CD4-positive, alpha-beta T cell treated with Interleukin-12 subunit alpha and Interleukin-12 subunit beta, for 1 hour (primary cell): ENCODE measurements around the gene FGF5.
A peak's percentile ranks its signal among the peaks of the same experiment; 100 is the strongest.
"Not testable (repeated sequence)": the region's sequence is repeated elsewhere in the genome, so short reads cannot be mapped to it uniquely, and the experiment has no call there.

Source experiments
- DNase-seq: peaks from one replicate; pipeline ENCODE4 v3.0.0-alpha.2; 2020

FGF5 gene

DNA sequence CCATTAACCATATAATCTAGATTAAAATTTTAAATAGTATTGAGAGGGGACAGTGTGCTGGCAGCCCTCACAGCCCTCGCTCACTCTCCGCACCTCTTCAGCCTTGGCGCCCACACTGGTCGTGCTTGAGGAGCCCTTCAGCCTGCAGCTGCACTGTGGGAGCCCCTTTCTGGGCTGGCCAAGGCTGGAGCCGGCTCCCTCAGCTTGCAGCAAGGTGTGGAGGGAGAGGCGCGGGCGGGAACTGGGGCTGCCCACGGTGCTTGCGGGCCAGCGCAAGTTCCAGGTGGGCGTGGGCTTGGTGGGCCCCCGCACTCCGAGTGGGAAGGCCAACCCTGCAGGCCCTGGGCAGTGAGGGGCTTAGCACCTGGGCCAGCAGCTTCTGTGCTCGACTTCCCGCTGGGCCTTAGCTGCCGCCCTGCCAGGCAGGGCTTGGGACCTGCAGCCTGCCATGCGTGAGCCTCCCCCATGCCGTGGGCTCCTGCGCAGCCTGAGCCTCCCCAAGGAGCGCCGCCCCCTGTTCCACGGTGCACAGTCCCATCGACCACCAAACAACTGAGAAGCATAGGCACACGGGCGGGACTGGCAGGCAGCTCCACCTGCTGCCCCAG, 36.3 kb downstream of the FGF5 start:
- DNase-seq, result no peak

- DNase-seq, result no peak
Observed at GRCh38 chr4:80305466-80305865, 39.0 kb downstream of the FGF5 start.

GRCh38 chr4:80306260-80306659, 39.8 kb downstream of the FGF5 start:
- no peak for DNase-seq

DNA sequence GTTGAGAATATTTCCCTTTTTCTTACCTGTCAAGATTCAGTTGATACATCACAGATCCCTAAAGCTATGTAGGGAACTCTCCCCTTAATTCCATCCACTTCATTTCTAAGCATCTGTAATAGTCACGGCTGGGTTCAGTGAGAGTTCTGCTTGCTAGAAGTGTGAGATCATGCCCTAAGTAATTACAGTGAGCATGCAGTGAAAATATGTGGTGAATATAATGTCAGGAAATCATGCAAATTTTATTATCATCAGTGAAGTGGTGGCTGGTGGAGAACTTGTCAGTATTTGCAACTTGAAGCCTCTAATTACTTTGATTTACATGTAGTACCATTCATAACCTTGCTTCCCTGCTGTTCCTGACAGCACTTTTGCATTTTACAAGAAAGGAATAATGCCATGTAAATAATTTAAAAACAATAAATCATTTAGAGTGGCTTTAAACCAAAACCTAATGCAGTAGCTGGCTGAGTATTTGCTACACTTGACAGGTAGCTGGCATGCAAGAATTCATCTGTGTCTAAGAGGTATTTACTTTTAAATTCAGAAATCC, 40.8 kb downstream of the FGF5 start:
- DNase-seq, result no peak

DNA sequence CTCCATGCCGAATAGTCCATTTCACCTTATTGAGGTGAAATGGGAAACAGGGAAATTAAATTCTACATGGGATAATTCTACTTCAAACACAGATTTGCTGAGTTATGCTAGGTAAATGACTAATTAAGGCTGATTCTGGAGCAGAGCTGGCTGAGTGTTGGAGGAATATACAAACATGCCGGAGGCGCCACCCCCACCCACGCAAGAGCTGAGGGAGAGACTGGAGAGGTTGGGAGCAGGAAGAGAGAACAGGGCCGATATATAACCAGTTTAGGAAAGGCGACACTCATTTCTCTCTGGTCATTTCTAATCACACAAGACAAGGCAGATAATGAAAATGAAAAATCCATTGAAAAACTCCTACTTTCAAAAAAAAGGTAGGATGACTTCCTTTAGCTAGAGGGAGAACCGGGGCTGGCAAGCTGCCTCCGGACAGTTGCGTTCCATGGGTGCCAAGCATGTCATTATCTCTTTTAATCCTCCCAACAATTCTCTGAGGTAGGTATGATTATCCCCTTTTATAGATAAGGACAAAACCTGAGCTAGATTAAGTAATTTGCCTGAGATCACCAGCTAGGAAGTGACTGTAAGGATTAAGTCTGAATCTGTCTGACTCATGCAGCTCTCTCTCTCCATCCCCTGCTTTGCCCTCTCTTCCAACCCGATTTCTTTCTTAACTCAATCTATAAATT, 41.5 kb downstream of the FGF5 start:
- no peak for DNase-seq

GRCh38 chr4:80308466-80308822, 42.0 kb downstream of the FGF5 start:
- no peak for DNase-seq

GRCh38 chr4:80309294-80310004, 43.0 kb downstream of the FGF5 start:
- no peak for DNase-seq

- no peak for DNase-seq
Observed at GRCh38 chr4:80311130-80311529, 44.7 kb downstream of the FGF5 start.

DNA sequence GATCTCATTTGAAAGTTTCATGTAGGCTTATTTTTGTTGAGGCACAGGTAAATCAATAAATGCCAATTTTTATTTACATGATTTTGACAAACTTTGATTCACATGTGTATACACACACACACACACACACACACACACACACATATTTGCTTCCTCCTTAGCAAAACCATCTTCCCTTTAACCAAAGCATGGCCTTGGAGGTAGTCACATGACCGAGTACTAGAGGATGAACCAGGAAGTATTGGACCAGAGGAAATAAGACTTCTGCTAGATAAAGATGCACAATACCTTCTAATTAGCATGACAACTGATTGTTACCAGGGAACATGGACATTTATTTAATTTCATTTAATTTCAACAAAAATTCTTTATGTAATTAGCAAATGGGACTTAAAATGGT, 45.7 kb downstream of the FGF5 start:
- no peak for DNase-seq

DNA sequence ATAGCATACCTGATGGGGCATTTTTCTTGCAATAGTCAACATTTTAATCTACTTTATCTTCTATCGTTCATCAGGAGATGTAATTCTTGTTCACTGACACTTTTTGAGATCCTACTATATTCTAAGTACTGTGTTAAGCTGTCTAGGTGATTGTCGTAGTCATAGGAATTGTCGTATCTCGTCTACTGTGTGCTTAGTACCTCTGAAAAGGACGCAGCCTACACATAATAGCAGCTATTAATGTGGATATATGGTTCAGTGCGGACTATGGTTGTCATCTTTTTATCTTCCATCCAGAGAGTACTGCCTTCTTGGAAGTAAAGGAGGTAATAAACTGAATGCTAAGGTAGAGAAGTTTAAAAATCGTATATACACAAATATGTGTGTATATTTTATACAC, 47.2 kb downstream of the FGF5 start:
- no peak for DNase-seq

DNA sequence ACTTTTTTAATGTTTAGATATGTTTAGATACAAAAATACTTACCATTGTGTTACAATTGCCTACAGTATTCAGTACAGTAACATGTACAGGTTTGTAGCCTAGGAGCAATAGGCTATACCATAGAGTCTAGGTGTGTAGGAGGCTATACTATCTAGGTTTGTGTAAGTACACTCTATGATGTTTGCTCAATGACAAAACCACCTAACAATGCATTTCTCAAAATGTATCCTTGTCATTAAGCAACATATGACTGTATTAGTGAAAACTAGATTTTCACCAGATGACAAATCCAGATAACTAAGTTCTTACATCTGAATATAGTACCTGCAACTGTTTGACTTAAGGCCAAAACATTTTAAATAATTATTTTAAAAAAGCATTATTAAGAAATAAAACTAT, 49.4 kb downstream of the FGF5 start:
- DNase-seq, result not testable (repeated sequence)

GRCh38 chr4:80321341-80321740, 54.9 kb downstream of the FGF5 start:
- DNase-seq, result no peak

- no peak for DNase-seq
Observed at GRCh38 chr4:80321776-80322175, 55.3 kb downstream of the FGF5 start.

GRCh38 chr4:80322716-80323115, 56.3 kb downstream of the FGF5 start:
- DNase-seq, result no peak

GRCh38 chr4:80324171-80324570, 57.7 kb downstream of the FGF5 start:
- no peak for DNase-seq

DNA sequence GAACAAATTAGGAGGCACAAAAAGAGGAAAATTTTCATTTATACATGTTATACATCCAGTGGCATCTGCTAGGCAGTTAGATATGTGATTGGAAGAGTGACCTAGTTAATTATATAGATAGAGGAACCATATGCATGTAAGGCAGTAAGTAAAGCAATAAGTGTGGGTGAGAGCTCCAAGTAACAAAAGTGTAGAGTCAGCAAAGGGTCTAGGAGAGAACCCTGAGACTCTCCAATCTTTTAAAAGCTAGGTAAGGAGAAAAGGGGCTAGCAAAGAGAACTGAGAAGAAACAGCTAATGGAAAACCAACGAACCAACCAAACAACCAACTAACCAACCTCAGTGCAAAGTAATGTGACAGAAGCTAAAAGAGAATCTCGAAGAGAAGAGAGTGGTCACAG, 65.2 kb downstream of the FGF5 start:
- DNase-seq, result no peak

- no peak for DNase-seq
Observed at GRCh38 chr4:80333121-80333520, 66.7 kb downstream of the FGF5 start.

DNA sequence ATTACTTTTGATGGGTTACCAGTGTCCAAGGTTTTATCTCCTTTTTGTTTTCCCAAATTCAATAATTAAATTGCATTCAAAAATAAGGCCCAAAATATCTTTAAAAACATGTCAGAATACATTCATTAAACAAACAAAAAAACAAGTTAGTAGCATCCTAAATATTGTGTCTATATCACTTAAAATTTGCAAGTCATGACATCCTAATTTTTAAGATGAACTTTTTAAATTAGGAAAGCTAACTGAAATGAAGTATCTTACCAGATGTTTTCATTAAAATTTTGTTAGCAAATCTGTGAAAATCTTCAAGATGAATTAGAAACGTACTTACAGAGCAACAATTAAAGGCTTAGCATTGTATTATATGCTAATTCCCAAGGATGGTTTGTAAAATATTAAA, 68.1 kb downstream of the FGF5 start:
- DNase-seq, result no peak

DNA sequence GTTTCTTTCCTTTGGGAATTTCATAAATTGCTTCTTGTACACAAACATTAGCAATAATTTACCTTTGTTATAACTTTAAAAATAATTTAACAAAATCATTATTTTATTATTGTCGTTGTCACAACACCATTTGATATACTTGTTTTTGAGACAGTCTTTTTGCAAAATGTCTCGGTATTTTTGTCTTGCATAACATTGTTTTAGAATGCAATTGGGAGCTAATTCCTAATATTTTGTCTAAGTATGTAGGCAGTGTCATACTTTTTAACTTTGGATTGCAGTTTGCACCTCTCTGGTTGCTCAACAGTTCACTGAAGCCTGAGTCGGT, 68.7 kb downstream of the FGF5 start:
- DNase-seq, result no peak

- peak; percentile 40 for DNase-seq
Observed at GRCh38 chr4:80335554-80336358, 69.3 kb downstream of the FGF5 start, which contains the start of gene CFAP299. TSS of gene CFAP299 (plus strand) at chr4:80335730.

DNA sequence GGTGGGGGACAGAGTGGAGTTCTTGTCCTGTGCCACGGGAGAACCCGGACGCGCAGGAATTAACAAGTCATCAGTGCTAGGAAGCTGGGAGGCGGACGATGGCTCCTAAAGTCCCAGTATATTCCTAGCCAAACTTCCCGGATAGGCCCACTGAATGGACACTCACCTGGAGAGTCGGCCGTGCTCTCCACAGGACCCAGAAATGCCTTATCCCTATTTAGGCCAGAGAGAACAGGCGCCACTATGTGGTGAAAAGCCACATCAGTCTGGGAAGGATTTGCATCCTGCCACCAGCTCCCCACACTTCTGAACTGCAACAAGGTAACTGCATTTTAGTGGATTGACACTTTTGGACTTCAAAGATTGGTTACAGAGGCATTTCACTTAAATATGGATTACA, 70.1 kb downstream of the FGF5 start:
- DNase-seq, result no peak

DNA sequence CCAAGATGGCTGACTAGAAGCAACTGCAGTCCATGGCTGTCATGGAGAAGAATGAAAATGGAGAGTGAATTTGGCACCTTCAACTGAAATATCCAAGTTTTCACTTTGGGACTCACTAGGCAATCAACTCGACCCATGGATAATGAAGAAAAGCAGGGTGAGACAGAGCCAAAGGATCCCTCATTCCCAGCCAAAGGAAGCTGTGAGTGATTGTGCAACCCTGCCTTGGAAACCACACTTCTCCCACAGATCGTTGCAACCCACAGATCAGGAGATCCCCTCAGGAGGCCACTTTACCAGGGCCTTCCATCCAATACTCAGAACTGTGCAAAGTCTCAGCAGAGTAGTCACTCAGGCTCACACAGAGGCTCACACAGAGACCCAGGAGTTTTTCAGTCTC, 73.6 kb downstream of the FGF5 start:
- DNase-seq, result no peak
